ENCODE data around the gene EGFL8. TPM values are rescaled to one million over a fixed set of nuclear protein-coding genes. Genes with fewer than 3 reads are reported as not detected.

Gene EGFL8
- total RNA-seq, 1 experiment from 2014 or later: 11.1 TPM

DNA sequence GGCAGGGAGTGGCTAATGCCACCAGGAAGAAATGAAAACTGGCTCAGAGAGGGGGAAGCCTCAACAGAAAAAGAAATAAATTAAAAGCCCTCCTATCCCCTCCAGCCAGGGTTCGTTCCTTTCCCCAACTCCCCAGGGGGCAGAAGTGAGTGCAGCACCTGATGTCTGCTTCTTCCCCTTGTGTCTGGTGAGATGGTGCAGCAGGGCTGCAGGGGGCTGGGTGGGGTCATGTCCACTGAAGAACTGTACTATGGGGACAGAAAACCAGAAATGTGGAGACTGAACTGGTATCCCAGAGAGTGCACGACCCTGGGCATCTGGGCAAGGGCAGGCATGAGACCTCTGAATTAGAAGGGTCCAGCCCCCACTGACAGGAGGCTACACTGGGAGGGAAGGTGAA is 4.0 kb downstream of the EGFL8 start:
- DNase-seq (ENCODE audit: low read depth, low spot score): no peak
- in situ Hi-C loops (cut with HindIII; ENCODE audit: low pct_unique_long_range_greater_than_20kb, low sequenced_read_pairs): no loop called here
- ChIA-PET POLR2A (no interaction called here), CTCF (no interaction called here)
- no peaks in the 10 kb centered on the region for H3K27me3 ChIP-seq (ENCODE audit: control insufficient read depth, insufficient read depth, low read length)
- TSS peak; percentile 70 for BruUV-seq (replicated peaks)
- H3K9me3 ChIP-seq (ENCODE audit: control insufficient read depth, insufficient read depth, low read depth, low read length): no peaks in the 10 kb centered on the region
- H3K4me3 ChIP-seq (ENCODE audit: low read depth in 2 of 2, low read length in 2 of 2): no peak overlapping the region
- ATAC-seq: no peak
- H3K36me3 ChIP-seq (ENCODE audit: control insufficient read depth, insufficient read depth, low read length): 0 out of 2 replicates have a peak, but pooled peaks cover 2% of the 10 kb centered on the region
- TF ChIP-seq TCF7L2 (IDR thresholded peaks at IDR 0.05; ENCODE audit: low read depth, low read length) (no peak), POLR2AphosphoS5 (IDR thresholded peaks at IDR 0.05; ENCODE audit: low read depth, low read length) (no peak)
- TF ChIP-seq, protein P1, sequence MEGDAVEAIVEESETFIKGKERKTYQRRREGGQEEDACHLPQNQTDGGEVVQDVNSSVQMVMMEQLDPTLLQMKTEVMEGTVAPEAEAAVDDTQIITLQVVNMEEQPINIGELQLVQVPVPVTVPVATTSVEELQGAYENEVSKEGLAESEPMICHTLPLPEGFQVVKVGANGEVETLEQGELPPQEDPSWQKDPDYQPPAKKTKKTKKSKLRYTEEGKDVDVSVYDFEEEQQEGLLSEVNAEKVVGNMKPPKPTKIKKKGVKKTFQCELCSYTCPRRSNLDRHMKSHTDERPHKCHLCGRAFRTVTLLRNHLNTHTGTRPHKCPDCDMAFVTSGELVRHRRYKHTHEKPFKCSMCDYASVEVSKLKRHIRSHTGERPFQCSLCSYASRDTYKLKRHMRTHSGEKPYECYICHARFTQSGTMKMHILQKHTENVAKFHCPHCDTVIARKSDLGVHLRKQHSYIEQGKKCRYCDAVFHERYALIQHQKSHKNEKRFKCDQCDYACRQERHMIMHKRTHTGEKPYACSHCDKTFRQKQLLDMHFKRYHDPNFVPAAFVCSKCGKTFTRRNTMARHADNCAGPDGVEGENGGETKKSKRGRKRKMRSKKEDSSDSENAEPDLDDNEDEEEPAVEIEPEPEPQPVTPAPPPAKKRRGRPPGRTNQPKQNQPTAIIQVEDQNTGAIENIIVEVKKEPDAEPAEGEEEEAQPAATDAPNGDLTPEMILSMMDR (IDR thresholded peaks at IDR 0.05): no peak
- peaks cover 6% of the 10 kb centered on the region; the same call in 1 of the 2 replicates for H3K4me1 ChIP-seq (ENCODE audit: control insufficient read depth, insufficient read depth, low read length)
- H3K27ac ChIP-seq (ENCODE audit: low read length): no peak overlapping the region
- intact Hi-C loops (cut with micrococcal nuclease; ENCODE audit: unreplicated experiment): no loop called here

DNA sequence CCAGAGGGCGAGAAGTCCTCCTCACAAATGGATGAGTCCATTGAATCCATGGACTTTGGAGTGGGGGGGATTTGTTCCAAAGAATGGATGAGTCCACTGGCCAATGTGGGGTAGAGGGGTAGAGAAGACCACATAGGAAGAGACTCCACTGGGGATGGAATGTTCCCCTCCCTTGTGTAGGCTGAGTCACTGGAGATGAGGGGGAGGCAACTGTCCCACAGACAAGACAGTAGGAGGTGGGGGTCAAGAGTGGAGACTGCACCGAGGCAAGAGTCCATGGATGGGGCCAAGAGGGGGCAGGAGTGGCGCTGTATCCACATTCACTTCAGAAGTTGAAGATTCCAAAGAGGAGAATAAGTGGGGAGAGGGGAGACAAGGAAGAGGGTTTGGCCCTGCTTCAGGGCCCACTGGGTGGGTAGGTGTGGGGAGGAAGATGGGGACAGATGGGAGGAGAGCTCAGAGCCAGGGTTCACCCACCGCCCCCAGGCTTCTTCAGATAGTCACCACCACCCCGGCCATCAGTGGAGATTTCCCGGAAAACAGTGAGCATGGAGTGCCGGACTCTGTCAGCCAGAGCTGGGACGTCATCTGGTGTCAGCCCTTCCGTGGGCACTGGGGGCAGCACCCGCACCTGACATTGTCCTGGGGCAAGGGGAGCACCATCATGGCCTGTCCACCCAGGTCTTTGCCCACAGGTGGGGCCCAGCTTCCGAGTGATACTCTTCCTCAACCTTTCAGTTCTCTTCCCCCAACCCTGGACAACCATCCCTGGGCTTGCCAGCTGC is 4.6 kb downstream of the EGFL8 start:
- in situ Hi-C loops (cut with HindIII; ENCODE audit: low pct_unique_long_range_greater_than_20kb, low sequenced_read_pairs): no loop called here
- no TSS peak for BruUV-seq (replicated peaks)
- CTCF ChIA-PET: no interaction called here
- ATAC-seq (peak; percentile 57; the same call in 1 of the 2 replicates), DNase-seq (ENCODE audit: low read depth, low spot score) (no peak)
- TF ChIP-seq POLR2AphosphoS5 (IDR thresholded peaks at IDR 0.05; ENCODE audit: low read depth, low read length): no peak
- TF ChIP-seq, protein P1 (IDR thresholded peaks at IDR 0.05): no peak; the same call in 1 of the 2 replicates
- TF ChIP-seq, protein P2, sequence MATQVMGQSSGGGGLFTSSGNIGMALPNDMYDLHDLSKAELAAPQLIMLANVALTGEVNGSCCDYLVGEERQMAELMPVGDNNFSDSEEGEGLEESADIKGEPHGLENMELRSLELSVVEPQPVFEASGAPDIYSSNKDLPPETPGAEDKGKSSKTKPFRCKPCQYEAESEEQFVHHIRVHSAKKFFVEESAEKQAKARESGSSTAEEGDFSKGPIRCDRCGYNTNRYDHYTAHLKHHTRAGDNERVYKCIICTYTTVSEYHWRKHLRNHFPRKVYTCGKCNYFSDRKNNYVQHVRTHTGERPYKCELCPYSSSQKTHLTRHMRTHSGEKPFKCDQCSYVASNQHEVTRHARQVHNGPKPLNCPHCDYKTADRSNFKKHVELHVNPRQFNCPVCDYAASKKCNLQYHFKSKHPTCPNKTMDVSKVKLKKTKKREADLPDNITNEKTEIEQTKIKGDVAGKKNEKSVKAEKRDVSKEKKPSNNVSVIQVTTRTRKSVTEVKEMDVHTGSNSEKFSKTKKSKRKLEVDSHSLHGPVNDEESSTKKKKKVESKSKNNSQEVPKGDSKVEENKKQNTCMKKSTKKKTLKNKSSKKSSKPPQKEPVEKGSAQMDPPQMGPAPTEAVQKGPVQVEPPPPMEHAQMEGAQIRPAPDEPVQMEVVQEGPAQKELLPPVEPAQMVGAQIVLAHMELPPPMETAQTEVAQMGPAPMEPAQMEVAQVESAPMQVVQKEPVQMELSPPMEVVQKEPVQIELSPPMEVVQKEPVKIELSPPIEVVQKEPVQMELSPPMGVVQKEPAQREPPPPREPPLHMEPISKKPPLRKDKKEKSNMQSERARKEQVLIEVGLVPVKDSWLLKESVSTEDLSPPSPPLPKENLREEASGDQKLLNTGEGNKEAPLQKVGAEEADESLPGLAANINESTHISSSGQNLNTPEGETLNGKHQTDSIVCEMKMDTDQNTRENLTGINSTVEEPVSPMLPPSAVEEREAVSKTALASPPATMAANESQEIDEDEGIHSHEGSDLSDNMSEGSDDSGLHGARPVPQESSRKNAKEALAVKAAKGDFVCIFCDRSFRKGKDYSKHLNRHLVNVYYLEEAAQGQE (IDR thresholded peaks at IDR 0.05; ENCODE audit: insufficient read depth in 1 of 2, low read depth in 2 of 2, low read length in 1 of 2): no peak
- peaks cover 7% of the 10 kb centered on the region; the same call in 1 of the 2 replicates for H3K4me1 ChIP-seq (ENCODE audit: control insufficient read depth, insufficient read depth, low read length)
- H3K4me3 ChIP-seq (ENCODE audit: low read depth in 2 of 2, low read length in 2 of 2): no peak overlapping the region
- 0 out of 2 replicates have a peak, but pooled peaks cover 2% of the 10 kb centered on the region for H3K36me3 ChIP-seq (ENCODE audit: control insufficient read depth, insufficient read depth, low read length)
- POLR2A ChIA-PET: no interaction called here
- no peaks in the 10 kb centered on the region for H3K27me3 ChIP-seq (ENCODE audit: control insufficient read depth, insufficient read depth, low read length)
- intact Hi-C loops (cut with micrococcal nuclease; ENCODE audit: unreplicated experiment): no loop called here
- H3K9me3 ChIP-seq (ENCODE audit: control insufficient read depth, insufficient read depth, low read depth, low read length): no peaks in the 10 kb centered on the region
- no peak overlapping the region for H3K27ac ChIP-seq (ENCODE audit: low read length)
